B cell (primary cell): Measurements from ENCODE around the gene GLTP.

Experiments
- CTCF ChIP-seq: fragments of 200-600 bp; IDR thresholded peaks from one replicate; pipeline ENCODE4 v1.8.0; 2022; ENCODE audit warnings: antibody characterized with exemption, mild to moderate bottlenecking
- EZH2 ChIP-seq: IDR thresholded peaks from 2 replicates; pipeline ENCODE4 v1.6.1; 2012; ENCODE audit warnings: borderline replicate concordance, low read depth, mild to moderate bottlenecking, moderate library complexity, low read length; ENCODE audit not compliant: insufficient read depth, poor library complexity, severe bottlenecking

- TF ChIP-seq CTCF, result no peak
- no peak for TF ChIP-seq EZH2
Observed at GRCh38 chr12:109926488-109927210, 46.3 kb upstream of the GLTP start.
